Thyroid gland (tissue), 4 donors: Measurements from ENCODE around the gene AURKAIP1. TPM values are rescaled to one million over a fixed set of nuclear protein-coding genes. Genes with fewer than 3 reads are reported as not detected.
A peak's percentile ranks its signal among the peaks of the same experiment; 100 is the strongest.

Source experiments
- DNase-seq, 2 donors: peaks; one replicate each; pipeline ENCODE4 v3.0.0-alpha.2; 2019
- H3K27ac ChIP-seq, 3 donors: fragments of 200-600 bp; sonication (generic); 1 replicate in 2 of 3; 2 replicates in 1 of 3; pipeline ENCODE4 v1.5.1; 2016 to 2019; ENCODE audit warnings: mild to moderate bottlenecking in 1 of 3, moderate library complexity in 1 of 3
- H3K27me3 ChIP-seq: fragments of 200-600 bp; sonication (generic); one replicate; pipeline ENCODE4 v1.5.1; 2019
- H3K36me3 ChIP-seq, 2 donors: fragments of 200-600 bp; sonication (generic); one replicate each; pipeline ENCODE4 v1.5.1; 2016 to 2019
- H3K4me1 ChIP-seq, 2 donors: fragments of 200-600 bp; sonication (generic); one replicate each; pipeline ENCODE4 v1.5.1; 2017 to 2019
- H3K4me3 ChIP-seq, 3 donors: fragments of 200-600 bp; sonication (generic); replicated peaks in 1 of 3; 1 replicate in 2 of 3; 2 replicates in 1 of 3; pipeline ENCODE4 v1.5.1; 2016; ENCODE audit warnings: mild to moderate bottlenecking in 1 of 3
- H3K9me3 ChIP-seq: fragments of 200-600 bp; sonication (generic); one replicate; pipeline ENCODE4 v1.5.1; 2017
- CTCF ChIP-seq, 6 experiments: fragments of 200-600 bp in 3 of 6; fragments of 450-650 bp in 3 of 6; sonication (generic) in 3 of 6; IDR thresholded peaks; one replicate each; pipeline ENCODE4 v1.5.1; 2016 to 2019; ENCODE audit warnings: antibody characterized with exemption in 6 of 6, mild to moderate bottlenecking in 2 of 6, inconsistent platforms in 1 of 6, moderate library complexity in 1 of 6
- POLR2A ChIP-seq, 2 donors: fragments of 450-650 bp; IDR thresholded peaks; one replicate each; pipeline ENCODE4 v1.6.1; 2017; ENCODE audit warnings: antibody characterized with exemption in 2 of 2, mild to moderate bottlenecking in 2 of 2, moderate library complexity in 1 of 2
- WGBS, 2 donors: methylation state at CpG; one replicate each; pipeline ENCODE4 v1.1.5; 2017; 5-methylcytosine and 5-hydroxymethylcytosine counted together
- intact Hi-C: fragments of 100-400 bp; cut with DNase I; formaldehyde crosslinking; loops from one replicate; pipeline ENCODE4 v1.15.1; 2023
- total RNA-seq, 4 donors: library from RNA; depleted of rRNA; stranded (reverse); fragments of >200 nt; gene quantifications; one replicate each; pipeline ENCODE4 v1.2.3, GENCODE V29; 2016

The AURKAIP1 gene
- total RNA-seq, 4 donors from 2014 or later = 73.8 to 198 (median 105) TPM

GRCh38 chr1:1381294-1381693 lies 6.3 kb upstream of the AURKAIP1 start:
- no peak for DNase-seq
- no peaks in the 10 kb centered on the region for H3K4me1 ChIP-seq
- 83 to 97% methylated on average over 5 to 8 of the region's 8 CpGs for WGBS, 2 donors
- peaks cover 7% of the 10 kb centered on the region in 2 donors for H3K36me3 ChIP-seq
- no peak overlapping the region for H3K27ac ChIP-seq
- intact Hi-C loops = no loop called here
- no peaks in the 10 kb centered on the region for H3K27me3 ChIP-seq
- no peak overlapping the region for H3K4me3 ChIP-seq
- TF ChIP-seq POLR2A (IDR thresholded peaks at IDR 0.05) (no peak), CTCF (IDR thresholded peaks at IDR 0.05) (no peak)
- H3K9me3 ChIP-seq = no peaks in the 10 kb centered on the region

DNA sequence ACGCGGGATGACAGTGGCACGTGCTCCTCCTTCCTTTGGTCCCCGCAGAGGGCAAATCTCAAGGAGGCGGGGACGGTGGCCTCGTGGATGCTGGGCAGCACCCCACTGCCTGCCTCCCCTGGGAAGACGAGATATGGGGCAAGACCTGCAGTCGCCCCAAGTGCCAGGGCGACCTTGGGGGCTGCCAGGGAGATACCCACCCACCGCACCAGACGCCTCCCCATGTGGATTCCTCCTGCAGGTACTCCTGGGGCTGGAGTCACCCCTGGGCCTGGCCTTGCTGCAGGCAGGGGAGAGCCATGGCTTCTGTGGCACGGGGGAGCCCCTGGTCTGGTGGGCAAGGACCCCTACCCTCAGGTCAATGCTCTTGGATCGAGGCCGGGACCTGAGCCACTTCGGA lies 5.9 kb upstream of the AURKAIP1 start:
- Histone ChIP-seq H3K36me3 (peaks cover 2 to 3% of the 10 kb centered on the region in 2 donors), H3K9me3 (no peaks in the 10 kb centered on the region), H3K4me1 (peaks cover 0 to 3% of the 10 kb centered on the region in 2 donors), H3K4me3 (no peak overlapping the region), H3K27me3 (no peaks in the 10 kb centered on the region), H3K27ac (no peak overlapping the region)
- 91 to 97% methylated on average over 7 to 9 of the region's 16 CpGs for WGBS, 2 donors
- intact Hi-C loops = no loop called here
- no peak for TF ChIP-seq POLR2A (IDR thresholded peaks at IDR 0.05)
- no peak for TF ChIP-seq CTCF (IDR thresholded peaks at IDR 0.05)
- no peak for DNase-seq

GRCh38 chr1:1377540-1378205 lies 2.7 kb upstream of the AURKAIP1 start:
- 94 to 95% methylated on average over 16 of the region's 16 CpGs for WGBS, 2 donors
- H3K4me3 ChIP-seq = no peak overlapping the region
- H3K27me3 ChIP-seq = no peaks in the 10 kb centered on the region
- intact Hi-C loops = loop anchor here (10.0 kb wide), 1 partner anchor 263 kb away; the partner anchor contains the start of gene C1orf159
- H3K27ac ChIP-seq = no peak overlapping the region
- H3K9me3 ChIP-seq = no peaks in the 10 kb centered on the region
- H3K4me1 ChIP-seq = peaks cover 13 to 14% of the 10 kb centered on the region in 2 donors
- peaks cover 0 to 4% of the 10 kb centered on the region in 2 donors for H3K36me3 ChIP-seq
- no peak for TF ChIP-seq CTCF (IDR thresholded peaks at IDR 0.05)
- no peak for TF ChIP-seq POLR2A (IDR thresholded peaks at IDR 0.05)
- DNase-seq = no peak

- Histone ChIP-seq H3K4me1 (peaks cover 21 to 23% of the 10 kb centered on the region in 2 donors), H3K4me3 (no peak overlapping the region), H3K27me3 (no peaks in the 10 kb centered on the region), H3K9me3 (no peaks in the 10 kb centered on the region), H3K36me3 (peaks cover 0 to 4% of the 10 kb centered on the region in 2 donors), H3K27ac (no peak overlapping the region)
- 90 to 91% methylated on average over 10 of the region's 10 CpGs for WGBS, 2 donors
- TF ChIP-seq POLR2A (IDR thresholded peaks at IDR 0.05) = no peak
- TF ChIP-seq CTCF (IDR thresholded peaks at IDR 0.05) = no peak
- intact Hi-C loops = loop anchor here (10.0 kb wide), 1 partner anchor 262 kb away; the partner anchor contains the start of gene C1orf159
- no peak for DNase-seq
Observed at GRCh38 chr1:1376551-1377226, 1.7 kb upstream of the AURKAIP1 start.

DNA sequence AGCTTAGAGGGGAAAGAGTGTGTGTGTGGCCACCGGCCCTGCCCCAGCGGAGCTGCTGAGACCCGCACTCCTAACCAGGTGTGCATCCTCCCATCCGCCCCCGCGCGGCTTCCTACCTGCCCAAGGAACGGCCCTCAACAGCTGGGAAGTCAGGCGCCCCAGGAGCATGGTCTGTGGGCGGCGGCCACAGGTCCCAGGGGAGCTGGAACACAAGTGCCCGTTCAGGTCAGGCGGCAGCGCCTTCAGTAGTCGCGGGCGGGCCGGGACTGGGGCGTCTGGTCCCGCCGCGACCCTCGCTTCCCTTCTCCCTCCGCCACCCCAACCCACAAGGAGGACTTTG lies 448 bp downstream of the AURKAIP1 start:
- H3K4me1 ChIP-seq = peaks cover 23 to 25% of the 10 kb centered on the region in 2 donors
- no peak for DNase-seq
- intact Hi-C loops = loop anchor here (10.0 kb wide), 1 partner anchor 260 kb away; the partner anchor contains the start of gene C1orf159
- no peaks in the 10 kb centered on the region for H3K9me3 ChIP-seq
- H3K4me3 ChIP-seq = peak overlapping the region; percentile 83 to 98 (median 90)
- no peak for TF ChIP-seq CTCF (IDR thresholded peaks at IDR 0.05)
- TF ChIP-seq POLR2A (IDR thresholded peaks at IDR 0.05) = no peak
- H3K36me3 ChIP-seq = peaks cover 0 to 4% of the 10 kb centered on the region in 2 donors
- WGBS, 2 donors = 0 to 1% methylated on average over 4 to 12 of the region's 24 CpGs
- no peaks in the 10 kb centered on the region for H3K27me3 ChIP-seq
- H3K27ac ChIP-seq = peak overlapping the region; percentile 81 to 98 (median 82)
